ENCODE measurements around the gene DGKI.
"Not testable (repeated sequence)": the region's sequence is repeated elsewhere in the genome, so short reads cannot be mapped to it uniquely, and the experiment has no call there.

The DGKI gene

GRCh38 chr7:137834552-137834951 is 12.2 kb downstream of the DGKI start:
- DNase-seq, result no peak

- DNase-seq, result not testable (repeated sequence)
These were observed 13.8 kb downstream of the DGKI start for GRCh38 chr7:137832990-137833389.

GRCh38 chr7:137832382-137832781 is 14.4 kb downstream of the DGKI start:
- DNase-seq, result no peak

GRCh38 chr7:137831555-137831954 is 15.2 kb downstream of the DGKI start:
- DNase-seq, result not testable (repeated sequence)

- no peak for DNase-seq
These were observed 17.3 kb downstream of the DGKI start for GRCh38 chr7:137829337-137829992.

GRCh38 chr7:137828456-137828855 is 18.3 kb downstream of the DGKI start:
- DNase-seq, result no peak

- no peak for DNase-seq
These were observed 21.3 kb downstream of the DGKI start for GRCh38 chr7:137825489-137825888.

GRCh38 chr7:137820677-137821420 is 25.9 kb downstream of the DGKI start:
- no peak for DNase-seq

- DNase-seq, result no peak
These were observed 26.6 kb downstream of the DGKI start for GRCh38 chr7:137820156-137820555.

- DNase-seq, result no peak
These were observed 28.7 kb downstream of the DGKI start for GRCh38 chr7:137818036-137818435.

- DNase-seq, result no peak
These were observed 30.0 kb downstream of the DGKI start for GRCh38 chr7:137816696-137817320.

- no peak for DNase-seq
These were observed 33.2 kb downstream of the DGKI start for GRCh38 chr7:137813541-137813940.

- DNase-seq, result no peak
These were observed 36.5 kb downstream of the DGKI start for GRCh38 chr7:137810248-137810647.

GRCh38 chr7:137804836-137805235 is 41.9 kb downstream of the DGKI start:
- peak; percentile 15 for DNase-seq

- no peak for DNase-seq
These were observed 45.3 kb downstream of the DGKI start for GRCh38 chr7:137801491-137801890.

GRCh38 chr7:137801003-137801402 is 45.8 kb downstream of the DGKI start:
- DNase-seq, result peak; percentile 25

GRCh38 chr7:137798073-137798763 is 48.6 kb downstream of the DGKI start:
- no peak for DNase-seq

GRCh38 chr7:137795211-137795610 is 51.6 kb downstream of the DGKI start:
- DNase-seq, result no peak

GRCh38 chr7:137791930-137792329 is 54.8 kb downstream of the DGKI start:
- DNase-seq, result no peak

- peak; percentile 14 for DNase-seq
These were observed 55.9 kb downstream of the DGKI start for GRCh38 chr7:137790828-137791227.

GRCh38 chr7:137789215-137789882 is 57.4 kb downstream of the DGKI start:
- no peak for DNase-seq

- no peak for DNase-seq
These were observed 59.3 kb downstream of the DGKI start for GRCh38 chr7:137787301-137787976.

Measured in kidney glomerular epithelial cell (primary cell).